ENCODE measurements around the gene CDCA4.

CDCA4 gene

GRCh38 chr14:104989236-104989950, 31.5 kb downstream of the CDCA4 start:
- no peak for DNase-seq (ENCODE audit: low spot score)

- DNase-seq (ENCODE audit: low spot score) = no peak
These were observed 34.3 kb downstream of the CDCA4 start for GRCh38 chr14:104986487-104987164.

GRCh38 chr14:104985675-104986486, 35.0 kb downstream of the CDCA4 start, which contains the start of gene CLBA1:
Gene CLBA1 (plus strand): TSS chr14:104985788. CDS start chr14:104986432, 644 bp downstream.
- peak; percentile 98 for DNase-seq (ENCODE audit: low spot score)

DNA sequence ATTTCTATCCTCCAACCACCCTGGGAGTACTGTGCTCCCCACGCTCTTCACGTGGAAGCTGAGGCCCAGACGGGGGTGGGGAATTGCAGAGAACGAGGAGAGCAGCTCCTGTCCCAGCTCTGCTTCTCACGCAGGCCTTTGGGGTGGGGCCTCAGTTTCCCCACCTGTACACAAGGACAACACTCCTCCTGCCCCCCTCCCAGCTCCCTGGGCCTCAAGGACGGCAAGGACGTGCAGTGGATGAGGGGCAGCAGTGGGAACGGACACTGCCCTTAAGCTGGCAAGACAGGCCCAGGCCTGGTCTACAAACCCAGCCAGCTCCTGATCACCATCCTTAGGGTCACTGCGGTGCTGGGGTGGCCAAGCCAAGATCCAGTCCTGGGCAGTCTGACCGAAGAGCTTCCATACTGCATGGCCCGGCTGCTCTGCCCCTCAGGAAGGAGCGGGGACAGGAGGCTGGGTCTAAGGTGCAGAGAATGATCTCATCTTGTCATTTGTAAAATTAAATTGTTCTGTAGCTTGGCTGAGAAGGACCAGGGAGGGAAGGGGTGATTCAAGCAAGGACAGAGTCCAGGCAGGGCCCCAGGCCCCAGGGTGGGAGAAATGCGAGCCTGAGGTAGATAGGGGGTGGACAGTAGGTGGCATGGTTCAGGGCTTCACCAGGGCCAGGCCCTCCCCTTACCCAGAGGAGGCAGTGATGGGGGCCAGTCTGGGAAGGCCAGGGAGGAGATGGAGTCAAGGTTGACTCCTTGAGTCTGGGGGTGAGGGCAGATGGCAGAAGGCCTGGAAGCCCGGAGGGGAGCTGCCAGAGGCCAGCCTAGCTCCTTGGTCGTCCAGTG, 36.6 kb downstream of the CDCA4 start:
- no peak for DNase-seq (ENCODE audit: low spot score)

DNA sequence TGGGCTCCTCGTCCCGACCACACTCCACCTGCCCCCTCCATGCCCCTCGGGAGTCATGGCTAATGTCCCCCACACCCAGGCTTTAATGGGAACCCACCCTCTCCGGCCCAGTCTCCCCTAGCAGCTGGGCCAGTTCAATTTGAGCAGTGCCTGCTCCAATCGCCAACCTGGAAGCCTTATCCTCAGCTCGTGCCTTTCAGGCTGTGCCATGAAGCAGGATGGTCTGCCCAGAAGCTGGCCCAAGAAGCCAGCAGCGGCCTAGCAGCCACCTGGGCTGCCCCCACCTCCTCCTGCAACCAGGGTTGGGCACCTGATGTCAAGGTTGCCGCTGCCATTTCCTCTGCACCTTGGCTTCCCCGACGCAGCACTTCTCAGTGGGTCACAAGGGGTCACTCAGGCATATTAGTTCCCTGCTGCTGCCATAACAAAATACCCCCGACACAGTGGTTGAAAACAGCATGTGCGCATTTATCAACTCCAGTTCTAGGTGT, 37.6 kb downstream of the CDCA4 start:
- DNase-seq (ENCODE audit: low spot score) = no peak

DNA sequence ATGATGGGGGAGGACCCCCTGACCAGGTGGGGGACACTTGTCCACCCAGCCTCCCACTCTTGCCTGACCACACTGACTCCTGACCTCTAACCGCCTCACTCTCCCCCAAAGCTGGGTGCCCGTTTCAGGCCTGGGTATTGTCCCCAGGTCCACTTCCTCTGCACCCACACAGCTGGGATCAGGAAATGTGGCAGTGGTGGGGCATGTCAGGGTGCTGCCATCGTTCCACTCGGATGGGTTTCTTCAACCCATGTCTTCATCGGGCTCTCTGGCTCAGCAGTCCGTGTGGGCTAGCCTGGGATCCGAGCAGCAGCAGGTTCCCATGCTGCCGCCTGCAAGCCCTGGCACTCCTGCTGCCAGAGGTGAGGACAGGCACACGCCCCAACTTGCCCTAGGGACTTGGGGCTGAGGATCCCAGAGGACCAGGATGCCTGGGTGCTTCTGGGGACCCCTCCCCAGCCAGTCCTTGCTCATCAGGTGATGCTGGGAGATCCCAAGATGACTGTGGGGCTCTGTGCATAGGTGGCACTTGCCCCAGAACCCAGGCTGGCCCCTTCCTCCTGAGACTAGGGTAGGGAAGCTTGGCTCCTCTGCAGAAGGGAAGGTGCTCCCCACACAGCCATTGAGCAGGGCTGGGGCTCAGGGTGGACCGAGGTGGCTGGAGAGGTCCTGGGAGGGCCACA, 38.2 kb downstream of the CDCA4 start:
- no peak for DNase-seq (ENCODE audit: low spot score)

DNA sequence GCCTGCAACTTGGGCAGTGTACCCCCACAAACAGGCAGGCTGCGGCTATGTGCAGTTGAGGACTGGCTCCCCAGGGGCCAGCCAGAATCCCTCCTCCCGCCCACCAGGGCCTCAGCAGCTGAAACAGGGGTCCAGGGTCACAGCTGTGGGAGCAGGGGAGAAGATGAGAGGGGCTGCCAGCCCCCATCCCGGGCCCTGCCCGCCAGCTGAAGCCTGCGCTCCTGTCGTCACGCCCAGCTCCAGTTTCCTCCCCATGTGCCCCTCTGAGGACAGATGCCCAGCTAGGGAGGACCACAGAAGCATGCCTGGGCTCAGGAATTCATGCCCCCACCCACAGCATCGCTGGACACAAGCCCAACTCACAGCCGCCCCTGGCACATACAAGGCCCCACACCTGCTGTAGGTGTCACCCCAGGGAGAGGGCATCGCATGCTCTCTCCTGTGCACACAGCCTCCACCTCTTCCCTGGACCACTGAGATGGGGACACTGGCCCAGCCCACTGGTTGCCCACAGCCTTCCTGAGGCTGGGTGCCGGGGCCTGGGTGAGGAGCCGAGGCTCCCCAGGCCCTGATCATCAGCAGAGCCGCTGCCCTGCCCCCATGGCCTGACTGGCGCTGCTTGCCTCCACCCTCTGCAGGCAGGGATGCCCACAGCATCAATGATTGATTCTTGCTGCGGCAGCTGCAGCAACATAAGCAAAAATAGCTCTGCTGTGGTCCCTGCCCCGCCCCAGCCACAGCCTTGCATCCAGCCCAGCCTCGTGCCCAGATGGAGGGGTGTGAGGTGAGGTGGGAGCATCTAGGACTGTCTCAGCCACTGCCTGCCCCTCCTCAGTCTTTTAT, 39.0 kb downstream of the CDCA4 start:
- no peak for DNase-seq (ENCODE audit: low spot score)

DNA sequence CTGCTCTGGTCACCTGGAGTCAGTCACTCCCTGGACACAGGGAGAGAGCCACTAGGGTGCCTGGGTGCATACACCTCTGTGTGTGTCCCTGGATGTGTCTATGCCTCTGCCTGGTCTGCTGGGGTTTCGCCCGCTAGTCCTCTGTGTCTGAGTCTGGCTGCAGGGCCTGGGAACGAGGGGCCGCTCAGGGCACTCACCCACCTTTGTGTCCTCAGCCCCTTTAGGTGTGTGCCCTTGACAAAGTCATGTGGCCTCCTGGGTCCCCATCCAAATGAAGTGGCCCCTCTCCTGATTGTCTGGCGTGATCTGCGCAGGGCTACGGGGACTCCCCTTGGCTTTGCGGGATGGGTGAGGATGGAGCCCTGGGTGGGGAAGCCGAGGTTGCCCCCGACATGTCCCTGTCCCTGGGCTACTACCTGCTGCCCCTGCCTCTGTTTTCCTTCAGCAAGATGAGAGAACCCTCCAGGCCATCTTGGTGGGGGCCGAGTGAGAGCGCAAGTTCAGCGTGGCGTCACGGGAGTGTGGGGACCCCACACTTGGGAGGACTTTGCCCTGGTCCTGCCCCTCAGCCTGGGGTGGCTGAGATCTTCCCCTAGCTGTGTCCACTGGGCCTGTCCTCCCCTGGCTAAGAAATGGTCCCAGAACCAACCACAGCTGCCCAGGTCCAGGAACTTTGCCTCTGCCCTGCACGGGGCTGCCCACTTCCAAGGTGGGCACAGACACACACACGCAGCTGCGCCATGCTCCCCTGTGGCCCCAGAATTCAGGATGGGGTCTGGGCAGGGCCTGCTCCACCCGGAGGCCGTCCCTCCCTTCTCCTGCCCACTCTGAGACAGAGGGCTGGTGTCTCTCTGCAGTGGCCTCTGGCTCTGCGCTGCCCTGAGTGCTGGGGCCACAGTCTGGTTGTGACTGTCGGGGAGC, 40.0 kb downstream of the CDCA4 start:
- DNase-seq (ENCODE audit: low spot score) = no peak

- no peak for DNase-seq (ENCODE audit: low spot score)
These were observed 40.9 kb downstream of the CDCA4 start for GRCh38 chr14:104979758-104980610.

DNA sequence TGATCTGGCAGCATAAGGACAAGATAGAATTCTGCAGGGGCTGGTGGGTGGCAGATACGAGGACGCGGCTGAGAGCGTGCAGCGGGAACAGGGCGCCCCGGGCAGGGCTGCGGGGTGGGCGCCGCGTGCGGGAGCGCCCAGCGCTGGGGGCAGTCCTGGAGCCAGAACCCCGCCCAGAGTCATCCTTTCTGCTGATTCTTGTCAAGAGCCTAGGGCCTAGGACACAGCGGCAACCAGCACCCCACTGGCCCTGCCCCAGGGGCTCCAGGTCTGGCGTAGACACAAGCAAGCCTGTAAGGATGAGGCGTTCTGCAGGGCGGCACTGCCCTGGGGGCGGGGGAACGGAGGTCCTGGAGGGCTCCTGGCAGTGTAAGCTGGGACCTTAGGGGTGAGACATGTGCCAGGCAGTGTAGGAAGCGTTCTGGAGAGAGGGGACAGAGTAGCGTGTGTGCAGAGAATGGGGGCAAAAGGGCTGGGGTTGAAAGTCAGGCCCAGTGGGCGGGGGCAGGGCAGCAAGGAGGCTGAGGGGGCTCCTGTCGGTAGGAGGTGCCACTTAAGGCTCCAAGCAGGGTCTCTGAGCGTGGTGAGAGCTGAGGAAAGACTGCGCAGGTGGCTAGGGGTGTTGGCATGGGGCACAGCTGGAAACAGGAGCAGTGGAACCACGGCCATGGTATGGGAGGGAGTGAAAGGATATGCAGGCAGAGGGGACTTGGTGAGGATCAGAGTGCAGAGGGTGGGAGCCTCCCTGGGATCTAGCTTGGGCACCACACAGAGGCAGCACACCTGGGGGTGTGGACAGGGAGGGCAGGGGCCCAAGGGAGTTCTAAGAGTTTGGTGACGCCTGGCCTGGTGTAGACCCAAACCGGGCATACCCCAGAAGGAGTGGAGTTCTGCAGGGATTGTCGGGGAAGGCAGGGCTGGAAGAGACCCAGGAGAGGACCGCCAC, 41.9 kb downstream of the CDCA4 start:
- DNase-seq (ENCODE audit: low spot score) = no peak

DNA sequence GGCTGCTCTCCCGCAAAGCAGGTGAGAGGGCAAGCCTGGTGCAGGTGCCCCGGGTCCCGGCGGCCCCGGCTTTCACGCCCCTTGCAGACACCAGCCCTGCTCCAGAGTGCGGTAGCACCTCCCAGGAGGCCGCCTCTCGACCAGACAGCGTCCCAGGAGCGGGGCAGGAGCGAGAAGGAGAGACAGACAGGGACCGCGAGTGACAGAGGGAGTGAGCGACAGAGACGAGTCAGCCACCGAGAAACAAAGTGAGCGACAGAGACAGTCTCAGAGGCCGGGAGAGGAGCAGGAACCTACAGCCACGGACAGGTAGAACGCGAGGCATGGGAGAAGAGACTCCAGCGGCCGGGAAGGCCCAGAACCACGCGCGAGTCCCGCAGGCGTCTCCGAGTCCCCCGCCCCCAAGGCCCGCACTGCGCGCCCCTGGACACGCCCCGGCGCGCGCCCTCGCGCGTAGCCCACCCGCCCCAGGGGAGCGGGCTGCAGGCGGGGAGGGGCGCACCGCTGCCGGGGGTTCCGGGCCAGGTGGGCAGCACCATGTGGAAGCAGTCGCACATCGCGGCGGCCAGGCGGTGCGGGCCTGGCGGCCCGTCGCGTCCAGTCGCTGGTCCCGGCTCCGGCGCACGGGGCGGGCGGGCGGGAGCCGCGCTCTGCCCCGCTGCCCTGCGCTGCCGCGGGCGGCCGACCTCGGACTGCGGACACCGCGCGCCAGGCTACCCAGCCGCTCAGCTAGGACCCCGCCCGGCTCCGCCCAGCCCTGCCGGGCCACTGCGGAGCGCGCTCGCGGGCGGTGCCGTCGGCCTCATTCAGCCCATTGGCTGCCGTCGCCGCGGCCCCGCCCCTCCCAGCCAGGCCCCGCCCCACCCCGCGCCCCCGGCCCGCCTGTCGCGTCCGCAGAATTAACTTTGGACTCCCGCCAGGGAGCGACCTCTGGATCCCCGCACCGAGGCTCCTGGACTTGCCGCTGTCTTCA, 42.9 kb downstream of the CDCA4 start, which contains the start of gene AHNAK2:
AHNAK2 (minus strand) TSS at position 694 of the 973 bp plus-strand sequence; CDS start at position 557, 137 bp downstream.
- peak; percentile 93 for DNase-seq (ENCODE audit: low spot score)

DNA sequence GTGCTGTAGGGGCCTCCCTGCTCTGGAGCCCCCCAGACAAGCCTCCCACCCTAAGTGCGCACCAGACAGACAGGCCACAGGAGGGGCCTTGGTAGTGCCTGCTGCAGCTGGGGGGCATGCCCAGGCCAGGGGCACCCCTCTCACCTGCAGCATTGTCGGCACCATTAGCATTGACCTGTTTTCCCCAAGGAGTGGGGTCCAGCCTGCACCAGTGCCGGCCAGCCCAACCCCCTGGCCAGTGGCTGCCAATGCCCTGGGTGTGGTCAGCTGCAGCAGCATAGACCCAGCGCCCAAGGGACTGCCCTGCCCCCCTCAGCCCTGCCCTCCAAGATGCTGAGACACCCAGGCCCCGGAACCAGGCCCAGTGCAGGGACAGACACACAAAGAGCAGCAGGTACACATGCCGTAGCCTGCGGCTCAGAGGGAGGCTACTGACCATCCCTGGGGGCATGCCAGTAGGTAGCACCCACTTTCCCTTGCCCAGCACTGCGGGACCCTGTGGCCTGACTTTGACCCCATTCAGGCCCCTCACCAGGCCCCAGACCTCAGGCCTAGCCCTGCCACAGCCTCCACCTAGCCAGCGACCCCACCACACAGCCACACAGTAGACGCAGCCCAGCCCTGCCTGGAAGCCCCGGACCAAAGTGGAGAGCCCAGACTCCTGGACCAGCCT, 43.7 kb downstream of the CDCA4 start:
- no peak for DNase-seq (ENCODE audit: low spot score)

DNA sequence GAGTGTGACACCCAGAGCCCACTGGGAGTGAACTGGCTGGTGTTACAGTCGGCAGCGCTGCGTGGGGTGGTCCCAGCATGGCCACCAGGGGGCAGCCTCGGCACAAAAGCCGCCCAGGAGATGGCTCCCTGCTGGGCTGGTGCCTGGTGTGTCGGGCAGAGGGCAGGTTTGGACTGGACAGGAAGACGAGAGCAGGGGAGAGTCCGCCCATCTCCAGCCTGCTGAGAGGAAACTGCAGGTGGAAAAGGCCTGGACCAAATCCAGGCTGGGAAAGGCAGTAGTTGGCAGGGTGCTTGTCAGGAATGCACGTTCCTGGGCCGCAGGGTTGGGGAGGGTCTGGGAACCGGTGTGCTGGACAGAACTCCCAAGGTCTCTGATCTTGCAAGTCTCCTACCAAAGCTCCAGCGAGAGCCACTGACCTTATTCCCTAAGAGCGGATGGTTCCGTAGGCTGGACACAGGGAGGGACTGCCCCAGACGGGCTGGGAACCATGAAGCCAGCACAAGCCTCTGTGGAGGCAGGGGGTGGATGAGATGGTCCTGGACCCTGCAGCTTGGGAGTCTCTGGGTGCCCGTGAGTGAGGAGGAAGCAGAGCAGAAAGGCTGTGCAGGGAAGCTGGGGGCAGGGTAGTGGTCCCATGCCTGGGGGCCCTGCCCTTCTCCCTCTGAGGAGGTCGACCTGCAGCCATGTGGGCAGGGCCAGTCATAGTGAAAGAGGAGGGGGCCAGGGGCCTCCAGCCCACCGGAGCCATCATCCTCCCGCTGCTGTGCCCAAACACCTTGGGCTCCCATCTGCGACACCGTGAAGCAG, 44.5 kb downstream of the CDCA4 start:
- DNase-seq (ENCODE audit: low spot score) = peak; percentile 88
